T-helper 1 cell (primary cell): Measurements from ENCODE around the gene PRKG1.
A peak's percentile ranks its signal among the peaks of the same experiment; 100 is the strongest.
"Not testable (repeated sequence)": the region's sequence is repeated elsewhere in the genome, so short reads cannot be mapped to it uniquely, and the experiment has no call there.

Source experiments
- DNase-seq, 5 donors: peaks; one replicate each; pipeline ENCODE4 v3.0.0-alpha.2; 2012 to 2020

The PRKG1 gene

DNA sequence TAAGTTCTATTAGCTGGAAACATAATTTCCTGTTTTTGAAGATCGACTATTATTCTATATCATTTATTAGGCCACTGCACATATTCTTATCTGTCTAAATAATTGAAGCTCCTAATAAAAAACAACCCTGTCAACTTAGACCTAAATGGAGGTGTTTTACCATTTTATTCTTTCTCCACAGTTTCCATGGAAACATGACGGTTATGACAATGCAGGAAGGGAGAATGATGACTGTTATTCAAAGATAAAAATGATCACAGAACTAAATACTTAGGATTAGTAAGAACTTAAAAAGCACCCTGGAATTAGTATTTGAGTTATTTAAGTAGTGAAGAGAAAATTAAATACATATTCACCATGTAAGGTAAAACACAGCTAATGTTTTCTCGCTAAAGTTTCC is 1119.9 kb downstream of the PRKG1 start:
- no peak for DNase-seq

DNA sequence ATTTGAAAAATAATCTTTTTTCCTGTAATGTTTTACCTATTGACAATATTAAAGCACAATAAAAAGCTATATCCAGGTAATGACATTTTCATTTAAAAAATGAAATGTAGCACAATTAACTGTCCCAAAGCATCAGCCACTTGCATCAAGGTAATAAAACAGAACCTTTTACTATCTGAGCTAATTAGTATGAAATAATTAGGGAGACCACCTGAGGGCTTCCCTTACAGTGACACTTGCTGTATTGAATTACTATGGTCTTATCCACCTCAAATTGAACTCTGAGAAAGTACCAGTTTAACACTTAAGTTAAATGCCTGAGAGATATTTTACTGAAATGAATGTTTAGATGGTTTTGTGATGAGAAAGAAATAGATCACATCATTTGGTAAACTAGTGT is 1120.4 kb downstream of the PRKG1 start:
- no peak for DNase-seq

- no peak for DNase-seq
Measured at GRCh38 chr10:52197098-52197497, 1122.8 kb downstream of the PRKG1 start.

GRCh38 chr10:52198540-52198939 is 1124.3 kb downstream of the PRKG1 start:
- no peak for DNase-seq

GRCh38 chr10:52204906-52205305 is 1130.6 kb downstream of the PRKG1 start:
- not testable (repeated sequence) for DNase-seq

DNA sequence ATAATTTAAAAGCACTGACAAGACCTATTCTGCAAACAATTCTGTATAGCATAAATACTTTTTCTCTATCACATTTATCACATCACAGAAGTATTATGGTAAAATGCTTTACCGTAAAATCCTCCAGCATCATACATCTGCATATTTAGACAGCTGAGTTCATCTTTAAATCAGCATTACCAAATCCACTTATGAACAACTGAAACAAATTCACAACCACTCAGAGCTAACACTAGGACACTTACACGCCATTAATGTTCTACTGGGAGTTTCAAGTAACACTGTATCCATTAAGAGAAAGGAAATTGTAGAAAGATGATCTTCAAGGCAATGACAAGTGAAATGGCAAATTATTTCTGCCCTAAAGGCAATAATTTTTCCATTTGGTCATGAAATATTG is 1134.1 kb downstream of the PRKG1 start:
- no peak for DNase-seq

DNA sequence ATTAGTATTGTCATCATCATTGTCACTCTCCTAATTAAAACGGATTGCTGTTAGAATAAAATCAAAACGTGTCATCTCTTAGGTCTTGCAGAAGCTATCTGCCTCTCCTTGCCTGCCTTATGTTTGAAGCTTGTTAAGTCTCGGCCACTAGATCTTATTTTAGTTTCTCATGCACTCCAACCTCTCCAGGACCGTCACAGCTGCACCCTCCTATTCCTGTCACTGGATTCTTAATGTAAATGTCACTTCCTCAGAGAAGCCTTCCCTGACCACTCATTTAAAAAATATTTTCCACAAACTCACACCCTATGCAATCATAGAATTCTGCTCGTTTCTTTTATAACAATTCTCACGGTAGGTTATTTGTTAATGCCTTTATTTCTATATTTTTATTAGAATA is 1135.9 kb downstream of the PRKG1 start:
- no peak for DNase-seq

GRCh38 chr10:52212062-52212461 is 1137.8 kb downstream of the PRKG1 start:
- DNase-seq, result no peak

DNA sequence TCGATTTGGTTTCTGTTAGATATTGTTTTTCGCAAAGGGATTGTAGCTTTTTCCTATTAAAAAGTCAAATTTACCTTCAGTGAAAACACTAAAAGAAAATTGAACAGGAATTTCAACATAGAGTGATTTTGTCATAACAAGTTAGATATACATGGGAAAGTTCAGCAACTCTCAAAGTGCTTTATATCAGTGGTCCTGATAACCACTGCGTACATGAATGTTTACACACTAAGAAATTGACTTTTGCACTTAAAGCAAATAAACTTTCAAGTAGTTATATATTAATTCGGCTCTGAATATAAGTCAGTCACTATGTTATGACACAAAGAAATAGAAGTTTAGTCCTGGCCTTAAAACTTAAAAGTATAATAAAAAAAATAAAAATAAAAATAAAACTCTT is 1138.5 kb downstream of the PRKG1 start:
- no peak for DNase-seq

DNA sequence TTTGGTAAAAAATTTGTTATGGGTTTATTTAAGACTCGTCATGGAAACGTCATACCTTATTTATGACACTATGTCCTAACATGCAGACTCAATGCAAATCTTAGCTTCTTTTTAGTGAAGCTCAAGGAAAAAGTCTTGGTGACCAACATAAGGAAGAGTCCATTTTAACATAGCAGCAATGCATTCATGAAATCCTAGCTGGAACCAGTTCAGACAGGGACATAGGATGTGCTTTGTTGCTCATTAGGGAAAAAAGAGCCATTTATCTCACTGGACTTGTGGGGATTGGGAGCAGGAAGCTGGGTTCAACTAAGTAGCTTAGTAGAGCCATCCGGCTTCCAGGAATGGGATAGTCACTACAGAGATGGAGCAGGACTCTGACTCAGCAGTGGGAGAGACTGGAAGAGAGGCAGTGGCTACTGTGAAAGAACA is 1139.0 kb downstream of the PRKG1 start:
- no peak for DNase-seq

DNA sequence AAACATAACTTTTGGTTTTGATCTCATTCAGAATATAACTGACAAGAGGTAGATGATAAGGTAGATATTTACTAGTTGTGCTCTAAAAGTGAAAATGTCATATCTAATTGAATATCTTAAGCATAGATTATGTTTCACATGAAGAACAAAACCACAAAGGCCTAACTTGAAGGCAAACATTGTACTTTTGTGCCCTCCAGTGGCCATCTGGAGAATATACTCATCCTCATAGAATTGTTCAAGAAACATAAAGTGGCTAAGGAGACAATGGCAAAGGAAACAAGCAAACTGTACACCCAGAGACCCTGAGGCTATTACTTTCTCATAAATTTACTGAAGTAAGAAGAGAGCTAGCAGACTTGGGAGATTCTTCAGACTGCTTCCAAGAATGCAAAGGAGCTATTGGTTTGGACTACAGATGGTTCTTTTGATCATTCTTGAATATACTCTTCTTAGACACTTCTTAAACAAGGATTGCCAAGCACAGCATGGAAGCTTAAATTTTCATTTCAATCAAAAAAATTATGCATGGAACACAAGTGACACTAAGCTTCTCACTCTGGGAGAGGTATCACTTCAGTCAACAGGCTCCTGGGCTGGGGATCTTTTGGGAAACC is 1141.6 kb downstream of the PRKG1 start:
- DNase-seq, result peak in 4 of 5 donors; percentile 3 to 45 (median 18)

DNA sequence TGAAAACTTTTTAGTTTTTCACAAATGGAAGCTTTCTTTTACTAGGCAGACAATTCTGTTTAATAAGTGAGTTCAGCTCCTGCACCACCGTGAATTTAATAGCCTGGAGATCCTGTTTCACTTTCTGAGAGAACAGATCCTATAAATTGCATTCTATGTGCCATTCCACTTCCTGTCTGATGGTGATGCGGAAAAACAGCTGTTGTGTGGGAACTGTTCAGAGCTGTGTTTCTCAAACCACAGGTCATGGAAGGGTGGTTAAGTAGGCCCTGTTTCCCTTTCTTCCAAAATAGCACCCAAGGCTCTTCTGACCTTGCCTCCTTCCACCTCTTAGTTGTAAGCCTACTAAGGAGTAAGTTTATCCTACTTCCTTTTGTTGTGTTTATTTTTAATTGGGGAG is 1142.6 kb downstream of the PRKG1 start:
- DNase-seq, result no peak

DNA sequence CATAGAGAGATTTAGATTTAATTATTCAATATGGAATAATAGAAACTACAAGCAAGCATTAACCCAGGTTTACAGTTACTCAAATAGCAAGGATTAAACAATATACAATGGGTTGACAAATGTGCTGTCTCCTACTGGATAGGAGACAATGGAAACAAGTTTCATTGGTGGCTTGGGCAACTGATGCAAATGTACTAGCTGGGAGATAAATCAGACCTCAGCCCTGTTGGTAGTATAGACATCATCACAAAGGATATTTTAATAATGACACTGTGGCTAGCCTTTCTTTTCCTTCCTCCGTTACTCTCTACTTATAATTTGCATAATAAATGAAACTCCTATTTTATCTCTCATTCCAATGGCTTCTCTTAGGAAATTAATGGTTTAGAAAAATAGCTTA is 1143.2 kb downstream of the PRKG1 start:
- no peak for DNase-seq

GRCh38 chr10:52220947-52221346 is 1146.7 kb downstream of the PRKG1 start:
- DNase-seq, result no peak

- no peak for DNase-seq
Measured at GRCh38 chr10:52221923-52222322, 1147.6 kb downstream of the PRKG1 start.

DNA sequence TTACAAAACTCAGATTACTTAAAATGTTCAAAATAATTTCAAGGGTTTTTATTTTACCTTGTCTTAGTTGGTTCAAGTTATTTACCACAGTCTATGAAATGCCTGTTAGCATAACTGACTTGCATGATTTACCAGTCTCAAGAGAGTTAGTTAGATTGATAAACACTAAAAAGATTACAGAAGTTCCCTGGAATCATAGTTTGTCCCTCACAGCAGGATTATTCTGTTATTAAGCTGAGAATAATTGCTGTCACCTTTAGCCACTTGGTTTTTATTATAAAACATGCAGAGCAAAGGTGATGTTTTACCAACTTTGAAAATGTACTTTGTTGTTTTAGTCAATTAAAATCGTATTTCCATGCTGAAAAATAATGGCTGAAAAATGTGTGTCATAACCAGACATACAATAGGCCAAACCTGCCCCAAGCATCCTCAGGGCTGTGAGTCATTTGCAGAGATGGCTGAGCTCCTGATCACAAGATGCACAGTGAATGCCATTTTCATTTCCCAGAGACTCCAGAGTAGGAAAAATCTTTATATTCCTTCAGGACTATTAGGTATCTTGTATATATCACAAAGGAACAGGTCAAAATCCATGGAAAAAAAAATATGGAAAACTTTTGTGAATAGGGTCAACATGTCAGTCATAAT is 1152.0 kb downstream of the PRKG1 start:
- DNase-seq, result no peak

- DNase-seq, result no peak
Measured at GRCh38 chr10:52228556-52228955, 1154.3 kb downstream of the PRKG1 start.

DNA sequence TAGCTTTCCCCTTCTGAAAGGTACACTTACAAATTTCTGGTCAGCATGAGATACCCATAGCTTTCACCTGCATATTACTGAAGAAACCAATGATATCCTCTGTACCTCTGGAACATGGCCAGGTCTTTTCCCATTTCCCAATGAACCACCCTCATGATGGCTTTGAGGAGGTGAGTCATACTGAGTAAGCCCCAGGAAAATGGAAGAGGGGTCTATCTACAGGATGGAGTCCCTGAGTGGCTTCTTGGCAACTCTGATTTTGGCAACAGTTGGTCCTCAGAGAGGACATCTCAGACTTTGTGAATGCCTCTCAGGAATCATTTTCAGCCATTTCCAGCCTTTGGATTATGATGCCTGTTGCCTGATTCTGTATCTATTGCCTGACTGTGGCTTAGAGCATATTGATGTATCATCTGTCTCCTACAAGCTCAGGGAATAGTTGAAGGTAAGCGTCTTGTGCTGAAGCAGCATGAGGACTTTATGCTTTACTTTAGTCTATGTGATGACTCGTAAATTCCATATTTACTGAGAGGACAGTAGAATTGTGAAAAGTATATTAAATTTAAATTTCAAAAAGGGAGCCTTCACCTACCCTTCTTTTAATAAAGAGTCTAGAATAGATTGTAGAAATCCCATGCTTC is 1155.1 kb downstream of the PRKG1 start:
- no peak for DNase-seq

DNA sequence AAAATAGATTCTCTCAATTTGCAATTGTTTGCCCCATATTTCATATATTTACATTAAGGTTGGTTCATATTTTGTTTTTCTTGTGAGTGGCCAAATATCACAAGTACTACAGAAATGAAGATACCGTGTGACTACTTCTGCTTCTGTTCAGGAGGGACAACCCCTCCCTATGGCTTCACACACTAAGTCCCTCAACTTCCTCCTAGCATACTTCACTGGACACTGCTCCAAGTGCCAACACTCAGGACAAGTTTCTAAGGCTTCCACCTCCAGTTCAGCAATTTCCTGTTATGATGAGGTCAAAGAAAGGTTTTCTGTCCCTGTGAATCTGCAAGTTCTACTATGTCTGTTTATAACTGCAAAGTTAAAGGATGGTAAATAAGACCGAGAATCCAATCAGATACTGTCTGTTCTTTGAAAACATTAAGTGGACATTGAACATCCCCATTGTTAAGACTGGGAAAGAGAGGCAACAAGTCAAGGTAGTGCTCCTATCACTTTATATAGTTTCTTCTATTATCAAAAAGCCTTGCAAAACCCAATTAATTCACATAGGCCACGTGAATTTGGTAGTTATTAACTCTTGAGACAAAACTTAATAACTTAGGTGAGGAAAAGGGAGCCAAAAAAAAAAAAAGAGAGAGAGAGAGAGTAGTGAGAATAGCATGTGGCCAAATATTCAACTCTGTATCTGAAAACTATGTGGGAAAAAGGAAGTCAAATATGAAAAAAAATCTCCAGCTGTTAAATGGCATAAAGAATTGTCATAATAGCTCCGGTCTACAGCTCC is 1158.5 kb downstream of the PRKG1 start:
- DNase-seq, result no peak

DNA sequence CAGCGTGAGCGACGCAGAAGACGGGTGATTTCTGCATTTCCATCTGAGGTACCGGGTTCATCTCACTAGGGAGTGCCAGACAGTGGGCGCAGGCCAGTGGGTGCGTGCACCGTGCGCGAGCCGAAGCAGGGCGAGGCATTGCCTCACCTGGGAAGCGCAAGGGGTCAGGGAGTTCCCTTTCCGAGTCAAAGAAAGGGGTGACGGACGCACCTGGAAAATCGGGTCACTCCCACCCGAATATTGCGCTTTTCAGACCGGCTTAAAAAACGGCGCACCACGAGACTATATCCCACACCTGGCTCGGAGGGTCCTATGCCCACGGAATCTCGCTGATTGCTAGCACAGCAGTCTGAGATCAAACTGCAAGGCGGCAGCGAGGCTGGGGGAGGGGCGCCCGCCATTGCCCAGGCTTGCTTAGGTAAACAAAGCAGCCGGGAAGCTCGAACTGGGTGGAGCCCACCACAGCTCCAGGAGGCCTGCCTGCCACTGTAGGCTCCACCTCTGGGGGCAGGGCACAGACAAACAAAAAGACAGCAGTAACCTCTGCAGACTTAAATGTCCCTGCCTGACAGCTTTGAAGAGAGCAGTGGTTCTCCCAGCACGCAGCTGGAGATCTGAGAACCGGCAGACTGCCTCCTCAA is 1159.2 kb downstream of the PRKG1 start:
- DNase-seq, result not testable (repeated sequence)

DNA sequence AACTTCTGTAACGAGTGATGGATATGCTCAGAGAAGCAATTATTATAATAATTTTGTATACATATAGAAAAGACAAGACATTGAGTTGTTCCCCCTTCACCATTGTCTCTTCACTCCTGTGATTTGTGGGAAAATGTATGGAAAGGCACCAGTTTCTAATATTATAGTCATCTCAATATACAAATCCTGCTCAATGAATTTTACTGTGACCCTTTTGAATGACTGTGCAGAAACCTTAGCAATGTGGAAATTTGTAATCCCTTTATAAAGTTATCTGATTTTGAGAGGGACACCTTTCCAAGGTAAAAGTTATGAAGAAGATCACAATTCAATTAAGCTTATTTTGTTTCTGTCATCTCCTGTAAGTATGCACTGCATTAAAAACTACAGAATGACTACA is 1165.5 kb downstream of the PRKG1 start:
- DNase-seq, result no peak

DNA sequence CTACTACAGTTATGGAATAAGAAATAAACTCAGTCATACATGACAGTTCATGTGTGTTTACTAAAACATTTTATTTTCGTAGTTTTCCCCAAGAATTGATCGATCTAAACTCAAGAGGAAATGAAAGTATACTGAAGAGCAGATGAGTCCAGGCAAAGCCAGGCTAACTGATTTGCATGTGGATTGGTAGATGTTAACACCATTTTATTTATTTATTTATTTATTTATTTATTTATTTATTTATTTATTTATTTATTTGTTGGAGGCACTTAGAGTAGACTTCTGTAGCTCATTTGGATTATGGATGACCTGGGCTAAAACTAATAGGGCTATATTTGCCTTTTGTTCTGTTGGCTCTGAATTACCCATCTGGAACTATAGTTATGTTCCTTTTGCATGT is 1171.3 kb downstream of the PRKG1 start:
- no peak for DNase-seq

DNA sequence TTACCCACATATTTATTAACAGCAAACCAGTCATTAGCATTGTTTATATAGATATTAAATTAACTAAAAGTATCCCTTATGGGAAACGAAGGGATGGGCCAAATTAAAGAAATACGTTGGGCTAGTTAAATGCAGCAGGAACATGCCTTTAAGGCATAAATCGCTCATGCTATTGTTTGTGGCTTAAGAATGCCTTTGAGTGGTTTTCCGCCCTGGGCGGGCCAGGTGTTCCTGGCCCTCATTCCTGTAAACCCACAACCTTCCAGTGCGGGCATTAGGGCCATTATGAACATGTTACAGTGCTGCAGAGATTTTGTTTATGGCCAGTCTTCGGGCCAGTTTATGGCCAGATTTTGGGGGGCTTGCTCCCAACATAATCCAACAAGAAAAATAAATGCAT is 1173.6 kb downstream of the PRKG1 start:
- not testable (repeated sequence) for DNase-seq
